ENCODE measurements around the gene AMER1.

- TF ChIP-seq POLR2A (IDR thresholded peaks at IDR 0.05) (no peak), POLR2AphosphoS5 (IDR thresholded peaks at IDR 0.05) (no peak)
Measured at GRCh38 chrX:64198036-64198435, 7.5 kb downstream of the AMER1 start.
